HG02759 (cell line): ENCODE results near the gene TRAF3.
"Not testable (repeated sequence)": the region's sequence is repeated elsewhere in the genome, so short reads cannot be mapped to it uniquely, and the experiment has no call there.

Experiments used
- ATAC-seq: cut with Tn5 transposase; IDR thresholded peaks from one replicate; pipeline ENCODE4 v1.9.1; 2021; ENCODE audit warnings: mild to moderate bottlenecking, moderate library complexity; ENCODE audit not compliant: unreplicated experiment

TRAF3 gene

DNA sequence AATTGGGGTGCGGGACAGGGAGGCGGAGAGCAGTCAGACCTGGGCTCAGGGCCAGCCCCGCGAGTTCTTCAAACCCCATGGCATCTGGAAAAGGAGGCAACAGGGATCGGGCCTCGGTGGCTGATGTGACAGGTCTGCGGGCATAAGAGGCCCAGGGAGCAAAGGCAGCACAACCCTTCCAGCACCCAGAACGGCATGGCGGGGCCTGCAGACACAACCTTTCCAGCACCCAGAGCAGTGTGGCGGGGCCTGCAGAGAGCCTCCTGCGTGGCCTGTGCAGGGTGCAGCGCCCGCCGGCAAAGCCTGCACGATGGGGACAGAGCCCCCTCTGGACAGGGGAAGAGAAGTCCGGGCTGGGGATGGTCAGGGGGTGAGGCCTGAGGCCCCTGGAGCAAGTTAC, 26.2 kb upstream of the TRAF3 start:
- no peak for ATAC-seq

DNA sequence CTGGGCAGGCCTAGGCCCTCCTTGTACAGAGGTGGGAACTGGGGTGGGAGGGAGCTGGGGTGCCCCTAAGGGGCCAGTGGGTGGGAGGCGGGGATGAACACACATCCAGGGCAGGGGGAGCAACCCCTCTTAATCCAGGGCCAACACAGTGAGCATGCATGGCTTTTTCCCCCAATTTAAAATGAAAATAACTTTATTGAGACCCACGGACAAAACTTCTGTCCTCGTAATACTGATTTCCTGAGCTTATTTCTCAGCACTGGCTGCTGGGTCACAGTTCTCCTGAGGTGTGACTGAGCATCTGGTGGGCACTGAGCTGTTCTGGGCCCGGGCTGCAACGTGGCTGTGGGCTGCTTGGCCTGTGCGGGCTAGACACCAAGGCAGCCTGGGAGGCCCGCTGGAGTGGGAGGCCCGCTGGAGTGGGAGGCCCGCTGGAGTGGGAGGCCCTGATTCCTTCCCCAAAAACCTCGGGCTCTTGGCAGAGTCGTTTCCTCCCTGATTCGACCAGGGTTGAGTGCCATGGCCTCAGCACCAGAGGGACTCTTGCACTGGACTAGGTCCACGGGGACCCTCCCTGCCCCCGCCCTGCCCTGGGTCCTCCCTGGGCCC, 24.9 kb upstream of the TRAF3 start:
- no peak for ATAC-seq

DNA sequence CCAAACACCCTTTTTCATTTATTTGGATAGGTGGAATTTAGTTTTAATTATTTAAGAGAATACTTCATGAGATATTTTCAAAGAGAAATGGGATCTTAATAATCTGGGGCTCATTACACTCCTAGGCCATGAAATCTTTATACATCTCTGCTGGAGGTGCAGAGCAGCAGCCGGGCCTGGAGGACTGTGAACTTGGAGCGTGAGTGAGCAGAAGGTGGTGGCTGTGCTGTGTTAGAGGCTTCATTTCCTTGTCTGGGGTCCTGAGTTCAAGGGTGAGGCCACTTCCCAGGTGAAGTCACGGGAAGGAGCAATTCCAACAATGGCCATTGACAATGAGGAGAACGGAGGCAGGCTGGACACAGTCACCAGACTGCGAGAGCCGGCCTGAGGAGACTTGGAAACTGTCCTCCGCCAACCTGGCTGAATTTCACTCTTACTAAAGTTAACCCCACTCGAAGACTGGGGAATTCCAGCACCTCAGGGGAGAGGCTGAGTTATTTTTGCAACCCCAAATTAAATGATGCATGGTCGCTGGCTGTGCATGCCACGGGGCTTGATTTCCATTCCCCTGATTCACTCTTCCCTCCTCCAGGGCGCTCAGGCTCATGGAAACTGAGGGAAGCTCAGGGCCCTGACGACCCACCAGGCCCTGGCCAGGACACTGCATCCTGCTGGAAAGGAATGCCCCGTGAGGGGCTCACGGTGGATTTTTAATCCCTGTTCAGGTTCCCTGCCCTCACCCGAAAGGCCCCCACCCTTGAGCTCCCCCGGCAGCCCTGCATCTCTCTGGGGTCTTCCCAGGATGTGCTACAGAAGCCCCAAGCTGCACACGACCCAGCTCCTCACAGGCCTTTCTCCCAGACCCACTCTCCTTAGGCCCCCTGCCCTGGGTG, 22.6 kb upstream of the TRAF3 start:
- ATAC-seq, result peak; percentile 60

DNA sequence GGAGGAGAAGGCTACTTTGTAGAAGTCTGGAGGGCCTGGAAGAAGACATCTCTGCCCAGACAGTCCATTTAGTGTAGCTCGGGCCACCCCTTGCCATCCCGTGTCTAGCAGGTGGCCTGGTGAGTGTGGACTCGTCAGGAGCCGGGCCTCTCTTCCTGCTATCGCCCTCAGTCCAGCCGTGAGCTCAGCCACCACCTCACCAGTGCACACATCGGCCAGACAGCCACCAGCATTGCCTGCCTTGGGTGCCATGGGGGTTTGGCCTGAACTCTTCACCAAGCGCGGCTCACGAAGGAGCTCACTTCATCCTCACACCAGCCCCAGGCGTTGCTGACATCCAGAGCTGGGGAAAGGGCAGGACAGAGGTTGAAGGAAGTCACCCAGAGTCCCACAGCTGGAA, 19.6 kb upstream of the TRAF3 start:
- no peak for ATAC-seq

DNA sequence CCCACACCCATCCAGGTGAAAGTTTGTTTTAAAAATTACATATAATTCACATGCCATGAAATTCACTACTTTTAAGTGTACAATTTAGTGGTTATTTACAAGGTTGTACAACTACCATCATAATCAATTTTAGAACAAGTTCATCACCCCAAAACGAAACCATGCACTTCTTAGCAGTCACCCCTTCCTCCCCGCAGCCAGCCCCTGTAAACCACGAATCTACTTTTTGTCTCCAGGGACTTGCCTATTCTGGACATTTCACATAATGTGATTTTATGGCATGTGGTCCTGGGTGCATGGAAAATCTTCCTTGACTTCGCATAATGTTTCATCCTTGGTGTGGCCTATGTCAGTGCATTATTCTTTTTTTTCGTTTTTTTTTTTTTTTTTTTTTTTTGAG, 19.2 kb upstream of the TRAF3 start:
- no peak for ATAC-seq

DNA sequence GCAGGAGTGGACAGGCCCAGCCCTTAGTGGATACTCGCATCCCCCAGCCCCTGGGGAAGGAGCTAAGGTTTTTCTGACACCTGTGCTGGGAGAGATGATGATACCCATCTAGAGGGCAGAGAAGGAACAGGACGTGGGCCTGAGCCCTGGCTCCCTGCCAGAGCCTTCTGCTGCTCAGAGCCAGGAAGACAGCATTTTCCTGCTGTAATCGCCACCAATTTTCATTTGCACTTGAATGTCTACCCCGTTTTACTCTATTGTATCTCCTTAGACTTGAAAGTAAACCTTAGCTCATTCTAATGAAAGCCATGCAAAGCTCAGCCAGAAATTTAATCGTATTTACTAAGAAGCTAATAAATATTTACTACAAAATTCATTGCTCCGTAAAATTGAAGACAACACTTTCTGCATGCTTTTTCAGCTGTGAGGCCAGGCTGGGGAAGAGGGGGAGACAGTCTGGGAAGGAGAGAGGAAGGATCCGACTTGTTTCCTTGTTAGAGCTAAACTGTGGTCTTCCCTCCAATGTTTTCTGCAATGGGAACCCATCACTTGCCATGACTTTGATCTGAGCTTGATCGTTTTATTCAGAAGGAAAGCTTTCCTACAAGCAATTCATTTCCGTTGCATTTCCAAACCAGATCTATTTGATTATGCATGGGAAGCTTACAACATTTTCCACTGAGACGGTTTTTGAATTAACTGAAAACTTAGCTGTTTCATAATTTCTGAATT, 17.6 kb upstream of the TRAF3 start:
- ATAC-seq, result no peak

DNA sequence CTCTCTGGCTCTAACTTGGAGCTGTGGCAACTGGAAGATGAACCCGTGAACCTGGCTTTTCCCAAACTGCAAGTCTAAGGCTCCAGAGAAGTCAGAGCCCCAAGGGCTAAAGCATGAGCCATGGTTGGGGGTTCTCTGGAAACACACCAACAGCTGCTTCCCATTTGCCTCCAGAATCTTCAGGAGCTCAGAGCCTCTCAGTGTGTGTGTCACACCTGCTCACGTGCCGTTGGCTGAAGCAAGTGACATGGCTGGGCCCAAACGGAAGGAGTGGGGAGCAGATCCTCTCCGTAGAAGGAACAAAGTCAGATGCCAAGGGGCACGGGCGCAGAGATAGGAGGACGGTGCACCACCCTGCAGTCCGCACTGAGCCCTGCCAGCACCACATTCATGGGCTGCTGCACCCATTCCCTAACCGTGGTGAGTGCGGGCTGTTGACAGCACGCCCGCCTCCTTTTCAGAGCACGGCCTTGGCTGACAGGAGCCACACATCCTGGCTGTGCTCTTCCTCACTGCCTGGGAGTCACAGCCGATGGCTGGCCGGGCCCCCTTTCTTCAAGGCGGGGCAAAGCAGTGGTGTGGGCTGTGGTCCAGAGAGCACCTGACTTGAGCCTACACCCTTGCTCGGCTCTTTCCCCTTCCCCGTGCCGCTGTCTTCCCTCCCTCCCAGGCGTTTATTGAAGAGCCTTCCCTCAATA, 16.6 kb upstream of the TRAF3 start:
- no peak for ATAC-seq

DNA sequence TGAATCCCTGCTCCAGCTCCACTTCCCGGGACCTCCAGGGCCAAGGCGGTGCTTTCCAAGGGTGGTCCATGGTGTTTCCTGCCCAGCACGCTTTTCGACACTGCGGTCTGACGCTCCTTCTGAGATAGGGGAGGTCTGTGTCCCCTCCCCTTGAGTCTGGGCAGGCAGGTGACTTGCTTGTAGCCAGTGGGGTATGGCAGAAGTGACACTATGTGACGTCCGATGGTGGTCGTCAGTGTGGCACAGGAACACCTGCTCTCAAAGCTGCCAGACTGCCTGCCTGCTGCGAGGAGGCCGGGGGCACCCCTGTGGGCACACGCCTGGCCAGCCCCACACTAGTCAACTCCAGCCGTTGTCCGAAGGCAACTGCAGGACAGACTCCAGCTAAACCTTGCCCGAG, 16.0 kb upstream of the TRAF3 start:
- no peak for ATAC-seq

DNA sequence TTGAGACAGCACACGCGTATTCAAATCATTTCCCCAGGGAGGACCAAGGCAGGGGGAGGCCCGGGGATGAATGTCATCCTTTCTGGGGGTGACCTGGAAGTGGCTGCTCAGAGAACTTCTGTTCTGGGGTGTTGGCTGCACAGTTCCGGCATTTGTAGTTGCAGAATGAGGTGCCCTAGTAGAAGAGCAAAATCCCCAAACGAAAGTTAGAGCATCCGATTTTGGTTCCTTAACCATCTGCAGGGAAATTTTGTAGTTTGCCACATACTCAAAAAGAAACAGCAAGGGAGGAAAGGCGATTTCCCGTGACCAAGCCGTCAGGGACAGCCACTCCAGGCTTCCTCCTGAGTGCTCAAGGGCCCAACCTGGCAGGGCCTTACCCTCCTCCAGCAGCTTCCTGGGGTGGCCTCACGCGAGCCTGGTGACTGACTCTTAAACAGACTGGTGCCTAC, 13.0 kb upstream of the TRAF3 start:
- ATAC-seq, result peak; percentile 72

DNA sequence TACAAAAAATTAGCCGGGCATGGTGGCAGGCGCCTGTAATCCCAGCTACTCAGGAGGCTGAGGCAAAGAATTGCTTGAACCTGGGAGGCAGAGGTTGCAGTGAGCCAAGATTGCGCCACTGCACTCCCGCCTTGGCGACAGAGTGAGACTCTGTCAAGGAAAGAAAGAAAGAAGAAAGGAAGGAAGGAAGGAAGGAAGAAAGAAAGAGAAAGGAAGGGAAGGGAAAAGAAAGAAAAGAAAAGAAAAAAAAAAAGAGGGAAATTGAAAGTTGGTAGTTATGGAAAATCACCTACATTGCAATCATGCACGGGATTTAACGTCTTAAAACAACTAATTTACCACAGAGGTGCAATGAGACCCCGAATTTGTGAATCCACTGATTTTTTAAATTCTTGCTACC, 11.5 kb upstream of the TRAF3 start:
- not testable (repeated sequence) for ATAC-seq

DNA sequence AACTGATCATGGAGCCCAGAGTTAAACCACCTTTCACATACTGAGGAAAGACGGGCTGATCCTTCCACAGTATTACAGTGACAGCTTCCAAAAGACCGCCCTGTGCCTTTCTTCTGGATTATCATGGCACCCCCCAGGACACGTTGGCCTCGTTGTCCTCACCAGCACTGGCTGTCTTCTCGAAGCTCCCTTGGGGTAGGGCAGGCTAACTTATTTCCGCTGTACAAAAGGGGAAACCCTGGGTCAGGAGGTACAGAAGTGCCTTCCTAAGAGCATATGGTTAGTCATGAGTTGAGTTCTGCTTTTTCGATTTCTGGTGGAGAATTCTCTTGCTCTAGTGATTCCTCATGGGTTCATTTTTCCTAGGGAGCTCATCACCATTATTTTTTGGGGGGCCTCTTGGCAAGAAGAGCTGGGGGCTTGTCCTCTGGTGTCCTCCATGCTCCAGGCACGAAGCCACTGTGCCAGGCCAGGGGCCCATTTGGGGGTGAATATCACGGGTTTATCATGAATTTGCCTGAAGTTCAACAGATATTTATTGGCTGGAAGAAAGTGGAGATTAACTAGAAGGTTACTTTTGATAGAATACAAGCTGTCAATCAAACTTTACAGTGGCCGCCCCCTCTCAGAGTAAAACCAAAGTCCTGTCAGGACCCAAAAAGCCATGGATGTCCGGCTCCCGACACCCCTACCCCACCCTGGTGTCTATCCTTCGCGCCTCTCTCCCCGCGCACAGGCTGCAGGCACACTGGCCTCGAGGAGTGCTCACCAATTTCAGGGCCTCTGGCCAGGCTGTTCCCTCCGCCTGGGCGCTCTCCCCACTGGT, 8.8 kb upstream of the TRAF3 start:
- ATAC-seq, result peak; percentile 60

DNA sequence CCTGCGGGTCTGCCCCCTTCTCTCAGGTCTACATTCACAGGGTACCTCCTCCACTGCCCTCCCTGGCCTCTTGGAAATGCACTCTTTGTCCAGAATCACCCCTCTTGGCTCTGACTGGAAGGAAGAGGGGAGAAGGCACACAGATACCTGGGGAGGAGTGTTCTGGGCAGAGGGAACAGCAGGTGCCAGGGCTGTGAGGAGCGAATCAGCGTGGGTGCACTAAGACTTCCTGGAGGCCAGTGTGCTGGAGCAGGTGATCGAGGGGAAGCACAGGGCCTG, 8.3 kb upstream of the TRAF3 start:
- ATAC-seq, result no peak

DNA sequence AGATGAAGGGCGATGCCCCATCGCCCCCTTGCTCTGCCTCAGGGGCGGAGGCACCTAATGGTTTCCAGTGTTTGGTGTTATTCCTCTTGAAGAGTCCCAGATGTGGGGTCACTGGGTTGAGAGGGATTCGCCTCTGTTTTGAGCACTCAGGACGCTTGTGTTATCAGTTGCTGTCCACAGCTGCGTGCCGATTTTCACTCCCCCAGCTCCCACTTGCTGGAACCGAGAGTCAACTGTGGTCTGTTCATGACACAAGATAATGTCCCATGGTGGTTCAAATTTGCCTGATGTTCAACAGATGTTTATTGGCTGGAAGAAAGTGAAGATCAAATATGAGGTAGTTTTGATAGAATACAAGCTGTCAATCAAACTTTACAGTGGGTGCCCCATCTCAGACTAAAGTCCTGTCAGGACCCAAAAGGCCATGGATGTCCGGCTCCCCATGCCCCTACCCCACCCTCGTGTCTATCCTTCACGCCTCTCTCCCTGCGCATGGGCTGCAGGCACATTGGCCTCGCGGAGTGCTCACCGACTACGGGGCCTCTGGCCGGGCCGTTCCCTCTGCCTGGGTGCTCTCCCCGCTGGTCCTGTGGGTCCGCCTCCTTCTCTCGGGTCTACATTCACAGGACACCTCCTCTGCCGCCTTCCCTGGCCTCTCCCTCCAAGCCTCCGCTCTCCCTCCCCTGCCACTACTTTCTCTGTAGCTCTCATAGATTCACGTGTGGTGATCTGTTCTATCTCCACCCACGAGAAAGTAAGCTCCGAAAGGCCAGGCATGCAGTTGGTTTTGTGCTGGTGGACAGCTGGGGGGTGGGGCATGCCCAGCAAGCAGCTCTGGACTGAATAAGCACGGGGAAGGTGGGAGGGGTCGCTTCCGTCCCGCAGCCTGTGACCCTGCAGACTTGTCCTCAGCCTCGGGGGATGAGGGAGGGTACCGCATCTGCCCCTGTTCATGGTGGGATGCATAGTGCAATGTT, 6.8 kb upstream of the TRAF3 start:
- ATAC-seq, result no peak

DNA sequence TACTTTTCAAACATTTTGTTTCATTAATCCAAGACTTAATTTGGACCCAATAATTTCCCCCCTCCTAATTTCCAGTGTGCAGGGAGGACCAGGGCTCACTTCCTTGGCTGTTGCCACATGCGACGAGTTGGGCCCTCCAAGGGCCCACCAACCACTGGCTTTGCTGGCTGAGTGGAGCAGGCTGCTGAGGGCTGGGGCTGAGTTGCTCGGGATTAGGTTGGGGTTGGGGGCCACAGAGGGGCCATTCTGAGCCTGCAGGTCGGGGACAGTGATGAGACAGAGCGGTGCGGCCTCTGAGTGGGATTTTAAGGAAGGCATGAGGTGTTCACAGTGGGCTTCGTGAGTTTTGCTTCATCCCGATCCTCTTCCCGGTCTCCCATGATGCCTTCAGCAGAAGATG, 6.1 kb upstream of the TRAF3 start:
- ATAC-seq, result no peak

DNA sequence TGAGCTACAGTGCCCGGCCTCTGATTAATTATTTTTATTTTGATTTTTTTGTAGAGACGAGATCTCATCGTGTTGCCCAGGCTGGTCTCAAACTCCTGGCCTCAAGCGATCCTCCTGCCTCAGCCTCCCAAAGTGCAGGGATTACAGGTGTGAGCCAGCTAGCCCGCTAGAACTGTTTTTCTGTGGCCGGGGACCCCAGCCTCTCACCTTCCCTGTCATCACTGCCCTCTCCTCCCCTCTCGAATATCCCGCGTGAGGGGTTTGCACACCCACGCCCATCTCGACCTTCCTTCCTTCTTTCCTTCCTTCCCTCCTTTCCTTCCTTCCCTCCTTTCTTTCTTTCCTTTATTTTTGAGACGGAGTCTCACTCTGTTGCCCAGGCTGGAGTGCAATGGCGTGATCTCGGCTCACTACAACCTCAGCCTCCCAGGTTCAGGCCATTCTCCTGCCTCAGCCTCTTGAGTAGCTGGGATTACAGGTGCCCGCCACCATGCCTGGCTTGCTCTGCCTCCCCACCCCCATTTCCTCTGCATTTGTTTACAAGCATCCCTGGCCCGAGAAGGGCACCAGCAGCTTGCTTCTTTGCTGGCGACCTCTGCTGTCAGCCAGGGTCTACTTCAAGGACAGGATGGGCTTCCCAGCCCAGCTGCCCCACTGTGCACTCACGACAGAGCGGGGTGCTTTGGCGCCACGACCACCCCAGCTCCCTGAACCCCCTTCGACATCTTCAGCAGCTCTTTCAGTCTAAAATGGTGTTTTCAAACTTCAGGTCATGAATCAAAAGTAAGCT, 4.3 kb upstream of the TRAF3 start:
- no peak for ATAC-seq

DNA sequence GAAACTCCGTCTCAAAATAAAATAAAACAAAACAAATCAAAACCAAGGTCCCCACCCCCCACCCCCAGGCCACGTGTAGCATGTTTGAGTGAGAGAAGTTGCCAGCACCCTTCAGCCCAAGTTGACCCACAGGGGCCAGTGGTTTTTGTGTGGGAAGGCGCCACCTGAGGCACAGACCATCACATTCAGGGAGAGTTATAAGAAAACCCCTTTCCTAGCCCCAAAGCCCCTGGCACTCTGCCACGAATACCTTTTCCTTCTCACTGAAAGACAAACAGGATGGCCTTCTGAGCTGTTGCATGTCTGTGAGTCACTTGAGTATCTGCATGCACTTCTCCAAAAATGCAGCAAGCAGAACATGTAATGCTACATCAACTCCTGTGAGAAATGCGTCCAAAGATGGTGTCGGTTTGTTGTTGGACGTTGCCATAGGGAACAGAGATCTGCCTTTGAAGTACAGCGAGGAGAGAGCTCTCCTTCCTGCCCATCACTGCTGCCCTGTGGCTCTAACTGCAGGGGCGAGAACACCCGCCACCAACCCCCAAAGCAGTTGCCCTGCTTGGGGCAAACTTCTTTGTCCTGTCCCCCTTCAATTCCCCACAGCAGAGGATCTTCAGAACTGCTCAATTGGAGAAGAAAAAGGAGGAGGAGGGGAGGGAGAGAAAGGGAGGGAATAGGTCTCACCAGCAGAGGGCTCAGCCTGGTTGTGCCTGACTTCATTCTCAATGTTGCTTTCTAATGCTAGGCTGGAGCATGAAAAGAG, 2.7 kb upstream of the TRAF3 start:
- ATAC-seq, result no peak

DNA sequence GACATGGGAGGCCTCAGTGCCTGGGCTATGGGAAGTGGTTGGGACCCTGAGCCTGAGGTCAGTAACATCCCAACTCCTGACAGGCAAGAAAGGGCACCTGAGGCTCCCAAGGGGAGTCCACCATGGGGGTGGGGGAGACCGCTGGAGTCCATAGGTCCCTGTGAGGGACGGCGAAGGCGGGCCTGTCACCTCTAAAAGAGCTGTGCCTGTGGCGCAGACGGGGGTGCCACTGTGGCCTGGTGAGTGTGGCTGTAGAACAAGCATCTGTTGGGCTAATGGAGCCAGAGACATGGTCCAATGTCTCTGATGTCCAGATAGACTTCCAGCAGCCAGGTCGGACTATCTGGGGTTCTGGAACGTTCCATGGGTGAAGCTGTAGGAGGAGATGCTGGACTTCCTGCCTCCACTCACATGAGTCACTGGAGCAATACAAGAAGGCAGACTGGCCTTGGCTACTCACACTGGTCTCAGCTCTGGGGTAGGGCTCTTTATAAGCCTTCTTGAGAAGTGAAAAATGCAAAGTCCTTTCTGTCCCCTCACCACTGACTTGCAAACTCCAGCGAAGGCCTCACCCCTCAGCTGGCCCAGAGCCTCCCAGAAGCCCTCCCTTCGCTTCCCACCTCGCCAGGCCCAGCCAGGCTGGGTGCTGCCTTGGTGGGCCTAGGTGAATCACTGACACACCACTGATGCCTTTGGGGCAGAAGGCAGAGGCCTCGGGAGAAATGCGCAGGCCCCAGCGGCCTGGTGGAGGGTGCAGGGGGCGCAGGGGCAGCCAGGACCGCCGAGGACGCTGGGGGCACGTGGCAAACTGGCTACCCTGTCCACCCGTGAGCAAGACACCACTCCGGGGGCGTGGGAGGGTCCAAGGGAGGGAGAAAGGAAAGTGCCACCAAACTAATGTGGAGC, 1.1 kb upstream of the TRAF3 start:
- ATAC-seq, result no peak
